HG03342 (cell line): Measurements from ENCODE around the gene MEMO1.
A peak's percentile ranks its signal among the peaks of the same experiment; 100 is the strongest.
"Not testable (repeated sequence)": the region's sequence is repeated elsewhere in the genome, so short reads cannot be mapped to it uniquely, and the experiment has no call there.

ENCODE experiments used
- ATAC-seq: cut with Tn5 transposase; IDR thresholded peaks from one replicate; pipeline ENCODE4 v1.9.1; 2021; ENCODE audit warnings: mild to moderate bottlenecking, moderate library complexity; ENCODE audit not compliant: unreplicated experiment

MEMO1 gene

DNA sequence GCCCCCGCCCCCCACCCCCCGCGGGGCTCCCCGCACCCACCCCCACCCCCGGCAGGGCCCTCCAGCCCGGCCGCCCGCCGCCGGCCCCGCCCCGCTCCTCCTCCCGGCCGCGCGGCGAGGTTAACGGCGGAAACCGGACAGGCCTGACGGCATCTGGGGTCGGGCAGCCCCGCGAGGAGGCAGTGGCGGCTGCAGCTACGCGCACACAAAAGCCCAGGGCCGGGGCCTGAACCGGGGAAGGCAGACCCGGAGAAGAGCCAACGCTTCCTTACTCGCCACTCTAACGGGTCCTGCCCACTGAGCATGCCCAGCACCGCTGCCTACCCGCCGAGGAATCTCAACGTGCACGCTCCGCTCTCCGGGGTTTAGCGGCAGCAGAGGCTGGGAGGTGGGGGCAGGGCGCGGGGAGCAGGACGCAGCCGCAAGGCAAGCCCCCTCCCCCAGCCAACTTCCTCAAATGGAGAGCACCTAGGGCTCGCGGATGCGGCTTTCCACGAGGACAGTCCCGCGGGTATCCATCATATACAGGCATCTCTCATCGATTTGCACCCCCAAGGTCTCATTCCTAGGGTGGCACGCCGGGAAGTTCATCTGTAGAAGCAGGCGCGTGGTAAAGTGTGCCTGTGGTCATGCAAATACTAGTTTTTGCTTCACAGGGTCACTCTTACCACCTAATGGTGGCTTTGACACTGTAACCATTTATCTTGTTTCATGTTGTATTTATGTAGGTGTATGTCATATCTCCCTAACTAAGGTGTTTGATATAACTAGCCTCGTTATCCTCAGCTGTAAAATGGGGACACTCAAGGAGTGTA, at the start of gene MEMO1:
TSS of gene MEMO1 (minus strand) at position 339 of the 815 bp plus-strand sequence. CDS start 761 bp downstream, outside the sequence.
- peak; percentile 58 for ATAC-seq

DNA sequence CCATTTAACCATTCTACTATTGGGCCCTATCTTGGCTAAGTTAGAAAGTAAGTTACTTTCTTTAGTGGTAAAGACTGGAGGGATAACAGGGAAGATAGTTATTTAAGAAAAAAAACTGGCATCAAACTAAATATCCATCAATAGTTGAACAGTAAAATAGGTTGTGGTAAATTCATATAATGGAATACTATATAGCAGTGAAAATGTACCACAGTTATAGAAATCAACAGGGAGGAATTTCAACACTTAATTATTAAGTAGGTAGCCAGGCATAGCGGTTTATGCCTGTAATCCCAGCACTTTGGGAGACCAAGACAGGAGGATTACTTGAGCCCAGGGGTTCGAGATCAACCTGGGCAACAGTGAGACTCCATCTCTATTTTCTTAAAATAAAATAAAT, 49.5 kb upstream of the MEMO1 start:
- no peak for ATAC-seq

DNA sequence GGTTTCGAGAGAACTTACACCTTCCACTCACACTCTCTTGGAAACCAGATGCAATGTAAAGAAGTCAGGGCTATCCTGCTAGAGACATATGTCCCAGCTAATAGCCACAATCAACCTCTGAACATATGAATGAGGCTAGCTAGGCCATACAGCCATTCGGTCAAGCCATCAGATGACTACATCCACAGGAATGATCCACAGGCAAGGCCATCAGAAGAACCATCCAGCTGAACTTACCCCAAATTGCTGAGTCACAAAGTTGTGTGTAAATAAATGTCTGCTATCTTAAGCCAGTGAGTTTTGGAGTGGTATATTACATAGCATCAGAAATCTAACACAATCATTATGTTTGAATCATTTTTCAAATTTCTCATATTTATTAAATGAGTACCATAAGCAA, 47.3 kb upstream of the MEMO1 start:
- no peak for ATAC-seq

DNA sequence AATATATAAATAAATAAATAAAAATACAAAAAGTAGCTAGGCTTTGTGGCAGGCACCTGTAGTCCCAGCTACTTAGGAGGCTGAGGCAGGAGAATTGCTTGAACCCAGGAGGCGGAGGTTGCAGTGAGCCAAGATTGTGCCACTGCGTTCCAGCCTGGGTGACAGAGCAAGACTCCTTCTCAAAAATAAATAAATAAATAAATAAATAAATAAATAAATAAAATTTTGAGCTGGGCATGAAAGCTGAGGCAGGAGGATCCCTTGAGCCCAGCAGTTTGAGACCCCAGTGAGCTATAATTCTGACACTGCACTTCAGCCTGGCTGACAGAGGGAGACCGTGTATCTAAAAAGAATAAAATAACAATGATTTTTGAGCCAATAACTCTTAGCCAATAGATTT, 43.8 kb upstream of the MEMO1 start:
- ATAC-seq: not testable (repeated sequence)

DNA sequence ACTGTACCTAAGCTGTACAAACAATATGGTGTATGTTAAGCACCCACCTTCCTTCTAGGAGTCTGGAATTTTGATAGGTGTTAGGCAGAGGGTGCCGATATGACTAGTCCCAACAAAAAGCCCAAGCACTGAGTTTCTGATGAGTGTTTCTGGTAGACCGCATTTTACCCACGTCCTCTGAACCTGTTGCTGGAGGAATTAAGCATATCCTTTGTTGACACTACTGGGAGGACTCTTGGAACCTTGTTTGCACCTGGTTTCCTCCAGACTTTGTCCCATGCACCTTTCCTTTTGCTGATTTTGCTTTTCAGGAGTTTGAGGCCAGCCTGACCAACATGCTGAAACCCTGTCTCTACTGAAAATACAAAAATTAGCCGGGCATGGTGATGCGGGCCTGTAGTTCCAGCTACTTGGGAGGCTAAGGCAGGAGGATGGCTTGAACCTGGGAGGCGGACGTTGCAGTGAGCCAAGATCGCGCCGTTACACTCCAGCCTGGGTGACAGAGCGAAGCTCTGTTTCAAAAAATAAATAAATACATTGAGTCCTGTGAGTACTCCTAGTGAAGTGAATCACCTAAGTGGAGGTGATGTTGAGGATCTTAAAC, 41.1 kb upstream of the MEMO1 start:
- ATAC-seq: no peak

DNA sequence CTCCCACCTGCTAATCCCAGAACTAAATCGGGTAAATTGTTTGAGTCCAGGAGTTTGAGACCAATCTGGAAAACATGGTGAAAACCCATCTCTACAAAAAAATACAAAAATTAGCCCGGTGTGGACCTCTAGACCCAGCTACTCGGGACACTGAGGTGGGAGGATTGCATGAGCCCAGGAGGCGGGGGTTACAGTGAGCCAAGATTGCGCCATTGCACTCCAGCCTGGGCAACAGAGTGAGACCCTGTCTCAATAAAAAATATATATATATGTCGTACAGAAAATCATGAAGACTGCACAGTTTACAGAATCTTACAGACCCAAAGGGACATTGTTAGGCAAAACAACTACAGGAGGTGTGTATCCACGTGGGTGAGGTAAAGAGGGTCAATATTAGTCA, 32.8 kb upstream of the MEMO1 start:
- no peak for ATAC-seq

DNA sequence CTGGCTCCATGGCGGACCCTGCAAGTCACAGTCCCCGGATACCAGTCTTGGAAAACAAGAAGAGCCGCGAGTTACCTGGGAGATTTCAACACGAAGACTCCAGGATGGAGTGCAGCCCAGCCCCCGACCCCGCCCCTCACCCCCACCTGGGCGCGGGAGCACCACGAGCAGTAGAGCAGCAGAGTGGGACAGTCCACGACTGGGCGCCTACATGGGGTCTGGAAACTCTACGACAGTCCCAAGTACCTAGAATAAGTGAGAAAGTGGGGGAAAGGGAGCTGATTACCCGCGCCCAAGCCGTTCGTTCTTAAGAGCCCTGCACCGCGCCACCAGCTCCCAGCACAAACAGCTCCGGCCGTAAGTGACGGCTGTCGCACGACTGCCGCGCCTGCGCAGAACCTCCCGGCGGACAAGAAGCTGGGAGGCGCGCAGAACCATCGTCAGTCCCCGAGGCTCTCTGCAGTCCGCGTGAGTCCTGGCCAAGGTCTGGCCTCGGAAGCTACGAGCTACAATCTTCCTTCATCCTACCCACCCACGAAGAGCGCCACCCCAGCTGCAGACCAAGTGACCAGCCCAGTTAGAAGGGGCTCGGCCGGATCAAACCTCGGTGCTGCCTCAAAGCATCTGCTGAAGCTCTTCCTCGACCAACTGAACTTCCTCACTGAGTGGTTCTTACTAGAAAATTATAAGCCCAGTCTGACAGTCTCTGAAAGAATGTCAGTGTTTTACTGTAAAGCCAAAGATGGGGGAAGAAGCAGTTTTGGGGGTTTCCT, 28.8 kb upstream of the MEMO1 start, which contains the start of gene DPY30:
TSS of gene DPY30 (minus strand) at position 359 of the 773 bp plus-strand sequence. CDS start at position 10, 349 bp downstream.
- peak; percentile 89 for ATAC-seq

DNA sequence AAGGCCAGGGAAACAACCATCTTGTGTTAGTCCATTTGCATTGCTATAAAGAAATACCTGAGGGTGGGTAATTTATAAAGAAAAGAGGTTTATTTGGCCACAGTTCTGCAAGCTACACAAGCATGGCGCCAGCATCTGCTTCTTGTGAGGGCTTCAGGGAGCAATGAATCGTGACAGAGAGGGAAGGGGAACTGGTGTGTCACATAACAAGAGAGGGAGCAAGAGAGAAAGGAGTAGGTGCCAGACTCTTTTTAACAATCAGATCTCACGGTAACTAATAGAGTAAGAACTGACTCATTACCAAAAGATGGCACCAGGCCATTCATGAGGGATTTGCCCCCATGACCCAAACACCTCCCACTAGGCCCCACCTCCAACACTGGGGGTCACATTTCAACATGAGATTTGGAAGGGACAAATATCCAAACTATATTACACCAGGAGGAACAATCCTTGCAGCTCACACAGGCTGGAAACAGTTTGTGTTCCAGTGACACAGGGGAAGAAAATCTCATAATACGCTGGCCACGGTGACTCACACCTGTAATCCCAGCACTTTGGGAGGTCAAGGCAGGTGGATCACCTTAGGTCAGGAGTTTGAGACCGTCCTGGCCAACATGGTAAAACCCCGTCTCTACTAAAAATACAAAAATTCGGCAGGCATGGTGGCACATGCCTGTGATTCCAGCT, 23.5 kb upstream of the MEMO1 start:
- not testable (repeated sequence) for ATAC-seq

DNA sequence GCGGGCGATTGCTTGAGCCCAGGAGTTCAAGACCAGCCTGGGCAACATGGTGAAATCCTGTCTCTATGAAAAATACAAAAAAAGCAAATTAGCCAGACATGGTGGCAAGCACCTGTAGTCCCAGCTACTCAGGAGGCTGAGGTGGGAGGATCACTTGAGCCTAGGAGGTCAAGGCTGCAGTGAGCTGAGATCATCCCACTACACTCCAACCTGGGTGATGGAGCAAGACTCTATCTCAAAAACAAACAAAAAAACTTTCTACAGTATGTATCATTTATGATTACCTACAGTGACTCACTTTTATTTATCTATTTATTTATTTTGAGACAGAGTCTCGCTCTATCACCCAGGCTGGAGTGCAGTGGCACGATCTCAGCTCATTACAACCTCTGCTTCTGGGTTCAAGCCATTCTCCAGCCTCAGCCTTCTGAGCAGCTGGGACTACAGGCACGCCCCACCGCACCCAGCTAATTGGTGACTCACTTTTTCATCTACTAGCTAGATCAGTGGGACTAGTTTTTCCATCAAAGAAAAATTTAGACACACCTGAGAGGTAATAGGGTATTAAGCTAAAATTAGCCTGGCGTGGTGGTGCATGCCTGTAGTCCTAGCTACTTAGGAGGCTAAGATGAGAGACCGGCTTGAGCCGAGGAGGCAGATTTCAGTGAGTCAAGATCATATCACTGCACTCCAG, 8.1 kb upstream of the MEMO1 start:
- not testable (repeated sequence) for ATAC-seq

DNA sequence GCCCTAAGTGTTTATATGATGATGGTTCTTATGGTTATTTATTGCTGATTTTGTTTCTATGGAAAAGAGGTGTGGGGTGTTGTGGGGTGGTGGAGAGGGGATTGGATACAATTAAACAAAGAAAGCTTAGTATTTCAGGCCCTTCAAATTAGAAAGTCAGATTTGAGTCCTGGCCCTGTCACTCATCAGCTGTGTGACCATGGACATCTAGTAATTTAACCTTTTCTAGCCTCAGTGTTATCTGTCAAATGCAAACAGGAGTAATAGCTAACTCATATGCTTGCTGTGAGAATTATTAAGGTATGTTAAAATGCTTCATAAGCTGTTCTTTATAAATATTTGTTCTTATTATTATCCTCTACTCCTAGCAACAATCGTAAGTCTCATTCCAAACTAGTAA, 2.1 kb upstream of the MEMO1 start:
- ATAC-seq: no peak

DNA sequence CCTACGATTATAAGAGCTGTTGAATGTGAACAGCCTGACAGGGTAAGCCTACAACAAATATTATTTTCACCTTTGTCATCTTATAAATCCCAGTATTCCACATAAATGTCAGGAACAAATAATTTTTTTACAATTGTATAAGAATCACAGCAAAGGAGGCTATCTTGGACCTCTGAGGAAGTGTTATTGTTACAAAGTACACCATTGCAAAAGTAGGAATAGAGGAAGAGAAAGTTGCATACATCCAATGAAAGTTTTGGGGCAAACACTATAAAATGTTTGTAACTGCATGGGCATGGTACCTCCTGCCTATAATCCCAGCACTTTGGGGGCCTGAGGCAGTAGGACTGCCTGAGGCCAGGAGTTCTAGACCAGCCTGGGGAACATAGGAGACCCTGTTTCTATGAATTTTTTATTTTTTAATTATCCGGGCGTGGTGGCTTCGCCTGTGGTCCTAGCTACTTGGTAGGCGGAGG, 715 bp upstream of the MEMO1 start:
- ATAC-seq: no peak

DNA sequence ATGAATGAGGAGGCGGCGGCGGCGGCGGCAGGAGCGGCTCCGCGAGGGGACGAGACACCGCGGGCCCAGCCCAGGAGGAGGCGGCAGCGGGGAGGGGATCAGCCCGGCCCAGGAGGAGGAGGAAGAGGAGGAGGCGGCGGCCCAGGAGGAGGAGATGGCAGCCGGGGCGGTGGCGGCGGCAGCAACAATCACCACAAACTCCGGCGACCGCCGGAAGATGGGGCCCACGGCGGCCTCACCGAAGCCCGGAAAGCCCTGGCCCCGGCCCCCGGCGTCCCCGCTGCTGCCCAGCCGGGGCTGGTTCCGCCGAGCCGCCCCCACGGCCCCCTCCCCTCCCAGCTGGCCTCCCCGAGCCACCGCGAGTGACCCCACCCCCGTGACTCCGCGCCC, 533 bp downstream of the MEMO1 start:
- peak; percentile 45 for ATAC-seq

DNA sequence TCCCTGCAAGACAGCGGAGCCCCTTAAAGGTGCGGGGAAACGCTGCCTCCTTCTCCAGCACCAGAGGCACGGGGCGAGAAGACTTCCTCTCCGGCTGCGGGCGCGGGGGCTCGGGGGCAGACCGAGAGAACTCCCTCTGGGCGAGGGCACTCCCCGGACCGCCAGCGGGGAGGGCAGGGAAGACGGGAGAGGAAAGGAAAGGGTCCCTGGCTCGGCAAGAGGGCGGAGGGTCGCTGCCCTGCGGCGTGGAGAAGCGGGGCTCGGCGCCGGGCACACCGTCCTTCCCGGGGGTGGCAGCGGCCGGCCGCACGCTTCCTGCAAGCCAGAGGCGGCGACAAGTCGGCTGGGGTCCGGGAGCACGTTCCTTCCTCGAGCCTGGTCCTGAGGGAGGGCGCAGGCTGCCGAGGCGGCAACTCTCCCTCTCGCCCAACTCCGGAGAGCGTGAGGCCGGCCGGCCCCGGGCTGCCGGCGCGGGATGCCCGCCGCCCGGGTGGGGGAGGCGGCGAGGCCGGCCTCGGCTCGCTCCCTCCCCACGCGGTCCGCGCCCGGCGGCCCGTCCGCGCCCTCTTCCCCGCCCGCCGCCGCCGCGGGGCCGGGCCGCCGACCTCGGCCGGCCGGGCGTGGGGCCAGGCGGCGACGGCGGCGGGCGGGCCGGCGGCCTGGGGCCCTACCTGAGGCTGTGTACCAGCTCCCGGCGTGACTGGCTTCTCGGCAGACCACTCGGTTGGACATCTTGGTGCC, 1.1 kb downstream of the MEMO1 start:
- ATAC-seq: peak; percentile 23

DNA sequence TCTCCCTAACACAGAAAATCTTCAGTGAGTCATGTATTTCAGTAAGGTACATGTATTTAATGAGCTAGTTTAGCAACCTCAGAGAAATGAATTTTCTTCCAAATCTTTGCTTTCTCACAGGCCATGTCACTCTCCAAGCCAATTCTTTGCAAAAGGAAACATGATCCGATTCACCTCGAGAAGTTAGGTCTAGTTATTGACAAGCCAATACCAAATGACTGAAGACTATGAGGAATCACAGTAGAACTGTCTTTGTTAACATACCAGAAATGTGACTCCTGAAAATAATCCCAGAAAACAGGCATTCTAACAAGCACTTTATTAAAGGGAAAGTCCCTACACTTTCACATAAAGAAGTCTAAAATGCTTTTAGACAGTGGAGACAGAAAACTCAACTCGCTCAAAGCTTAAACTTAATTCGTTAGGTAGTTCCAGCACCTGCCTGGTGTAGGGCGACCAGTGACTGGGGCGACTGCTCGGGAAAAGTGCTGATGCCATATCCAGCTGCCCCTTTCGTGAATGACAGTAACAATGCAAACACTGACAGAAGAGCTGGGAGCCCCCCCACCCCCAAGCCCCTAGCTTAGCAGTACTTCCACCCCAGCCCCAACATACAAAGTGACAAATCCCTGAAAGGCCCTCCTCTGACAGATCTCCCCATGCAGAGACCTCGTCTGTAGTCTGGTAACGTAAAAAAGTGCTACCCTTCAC, 1.8 kb downstream of the MEMO1 start:
- no peak for ATAC-seq

DNA sequence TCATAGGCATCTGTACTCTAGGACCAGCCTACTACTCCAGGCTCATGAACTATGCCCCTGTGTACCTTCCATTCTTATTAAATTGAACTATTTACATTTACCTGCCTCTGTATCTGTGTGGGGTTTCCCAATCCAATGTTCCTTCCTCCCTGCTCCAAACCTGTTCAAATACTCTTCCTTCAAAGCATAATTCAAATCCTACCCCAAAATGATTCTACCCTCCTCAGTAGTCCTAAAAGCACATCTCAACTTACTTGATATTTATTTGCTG, 3.8 kb downstream of the MEMO1 start:
- no peak for ATAC-seq

DNA sequence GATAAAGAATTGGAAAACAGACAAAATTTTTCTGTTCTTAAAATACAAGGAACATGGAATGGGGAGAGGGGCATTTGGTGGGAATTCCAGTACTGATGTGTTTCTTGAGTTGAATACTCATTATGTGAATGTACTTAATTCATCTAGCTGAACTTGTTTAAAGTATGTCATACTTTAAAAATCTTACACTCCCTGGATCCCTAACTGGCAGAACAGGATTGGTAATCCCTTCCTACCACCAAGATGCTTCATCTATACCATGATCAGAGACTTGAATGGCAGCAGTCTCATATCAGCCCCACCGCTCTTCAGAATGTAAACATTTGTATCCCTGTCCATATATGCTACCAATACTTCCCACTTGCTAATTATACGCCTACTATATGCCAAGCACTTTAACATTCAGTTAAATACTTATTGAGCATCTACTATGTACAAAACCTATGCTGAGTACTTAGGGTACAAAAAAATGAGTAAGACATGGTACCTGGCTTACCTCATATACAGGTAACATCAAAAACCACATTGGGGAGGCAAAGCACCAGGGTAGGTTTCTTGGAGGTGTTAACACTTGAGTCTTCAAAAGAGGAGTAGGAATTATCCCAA, 5.3 kb downstream of the MEMO1 start:
- ATAC-seq: no peak

DNA sequence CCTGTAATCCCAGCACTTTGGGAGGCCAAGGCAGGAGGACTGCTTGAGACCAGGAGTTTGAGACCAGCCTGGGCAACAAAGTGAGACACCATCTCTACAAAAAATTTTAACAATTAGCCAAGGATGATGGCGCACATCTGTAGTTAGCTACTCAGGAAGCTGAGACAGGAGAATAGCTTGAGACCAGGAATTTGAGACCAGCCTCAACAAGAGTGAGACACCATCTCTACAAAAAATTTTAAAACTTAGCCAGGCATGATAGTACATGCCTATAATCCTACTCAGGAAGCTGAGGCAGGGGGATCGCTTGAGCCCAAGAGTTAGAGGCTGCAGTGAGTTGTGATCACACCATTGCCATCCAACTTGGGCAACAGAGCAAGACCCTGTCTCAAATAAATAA, 7.0 kb downstream of the MEMO1 start:
- ATAC-seq: no peak

DNA sequence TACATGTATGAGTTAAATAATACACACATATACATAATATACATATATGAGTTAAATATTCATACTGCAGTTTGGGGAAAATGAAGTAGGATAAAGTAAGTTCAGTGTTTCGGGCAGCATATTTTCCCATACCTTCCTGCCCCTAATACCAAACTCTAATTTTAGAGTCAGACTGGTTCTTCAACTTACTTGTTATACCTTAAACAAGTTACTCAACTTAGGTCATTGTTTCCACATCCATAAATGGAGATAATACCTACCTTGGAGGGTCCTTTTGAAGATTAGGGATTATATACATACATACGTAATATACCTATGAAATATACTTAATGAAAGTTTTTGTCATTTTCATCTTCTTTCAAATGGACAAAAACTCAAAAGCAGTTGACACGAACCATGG, 8.4 kb downstream of the MEMO1 start:
- ATAC-seq: no peak

DNA sequence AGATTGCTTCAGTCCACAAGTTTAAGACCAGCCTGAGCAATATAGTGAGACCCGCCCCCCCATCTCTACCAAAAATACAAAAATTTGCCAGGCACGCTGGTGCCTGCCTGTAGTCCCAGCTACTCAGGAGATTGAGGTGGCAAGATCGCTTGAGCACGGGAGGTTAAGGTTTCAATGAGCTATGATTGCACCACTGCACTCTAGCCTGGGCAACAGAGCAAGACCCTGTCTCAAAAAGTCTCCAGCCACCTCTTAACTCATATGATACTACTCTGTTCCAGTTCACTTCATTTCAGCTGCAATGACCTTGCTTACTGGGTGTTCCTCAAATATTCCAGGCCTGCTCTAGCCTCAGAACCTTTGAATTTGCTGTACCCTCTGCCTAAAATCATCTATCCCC, 11.4 kb downstream of the MEMO1 start:
- ATAC-seq: no peak
